ENCODE data around the gene SHMT2.

- TF ChIP-seq TBP (optimal IDR thresholded peaks at IDR 0.05; ENCODE audit: low read depth, low read length), result no peak
- no peak for TF ChIP-seq ZNF444 (CRISPR knock-in tag; IDR thresholded peaks at IDR 0.05)
- TF ChIP-seq HDAC1 (IDR thresholded peaks at IDR 0.05), result no peak
- TF ChIP-seq RNF2 (IDR thresholded peaks at IDR 0.05), result no peak
- TF ChIP-seq HDAC2 (IDR thresholded peaks at IDR 0.05), result no peak
- TF ChIP-seq PRPF4 (IDR thresholded peaks at IDR 0.05; ENCODE audit: insufficient read depth, low read depth, low read length, poor library complexity, severe bottlenecking), result no peak
- no peak for TF ChIP-seq BACH1 (tag; IDR thresholded peaks at IDR 0.05)
- no peak for TF ChIP-seq FOXJ2 (tag; IDR thresholded peaks at IDR 0.05)
- no peak for TF ChIP-seq CEBPG (CRISPR knock-in tag; IDR thresholded peaks at IDR 0.05)
- TF ChIP-seq CEBPG (tag; conservative IDR thresholded peaks at IDR 0.05 in 1 of 2, IDR thresholded peaks at IDR 0.05 in 1 of 2), result no peak
- TF ChIP-seq TRIM24 (IDR thresholded peaks at IDR 0.05), result no peak
- TF ChIP-seq LEF1 (IDR thresholded peaks at IDR 0.05), result no peak
- TF ChIP-seq HMGXB4 (CRISPR knock-in tag; IDR thresholded peaks at IDR 0.05), result no peak
Observed at GRCh38 chr12:57237932-57238853, 8.7 kb downstream of the SHMT2 start.

Data from K562 (cell line).